Liver (tissue), 3 donors: ENCODE measurements around the gene ZNF716.

Experiments
- EGR1 ChIP-seq, 2 donors: IDR thresholded peaks; 2 replicates each; pipeline ENCODE4 v1.6.1; 2016 to 2018; ENCODE audit warnings: antibody characterized with exemption in 2 of 2, low read depth in 2 of 2
- GABPA ChIP-seq, 2 donors: IDR thresholded peaks in 1 of 2; conservative IDR thresholded peaks in 1 of 2; 2 replicates each; pipeline ENCODE4 v1.6.1; 2016; ENCODE audit warnings: antibody characterized with exemption in 2 of 2, mild to moderate bottlenecking in 1 of 2, moderate library complexity in 1 of 2
- NR2F2 ChIP-seq: IDR thresholded peaks from 2 replicates; pipeline ENCODE4 v1.6.1; 2016; ENCODE audit warnings: antibody characterized with exemption
- RAD21 ChIP-seq, 2 donors: IDR thresholded peaks; 2 replicates each; pipeline ENCODE4 v1.6.1; 2016; ENCODE audit warnings: antibody characterized with exemption in 2 of 2, mild to moderate bottlenecking in 2 of 2
- SP1 ChIP-seq: IDR thresholded peaks from 2 replicates; pipeline ENCODE4 v1.6.1; 2018; ENCODE audit warnings: antibody characterized with exemption, mild to moderate bottlenecking
- TAF1 ChIP-seq: conservative IDR thresholded peaks from 2 replicates; pipeline ENCODE4 v1.6.1; 2016; ENCODE audit warnings: antibody characterized with exemption, mild to moderate bottlenecking
- YY1 ChIP-seq: IDR thresholded peaks from 2 replicates; pipeline ENCODE4 v1.6.1; 2016; ENCODE audit warnings: antibody characterized with exemption, mild to moderate bottlenecking
- TF ChIP-seq, protein P1 (sequence below): fragments of 150-350 bp; IDR thresholded peaks from 2 replicates; pipeline ENCODE4 v1.5.1; 2017; ENCODE audit warnings: improper control_type of control experiment, low read depth, low read length; ENCODE audit not compliant: missing input control
- TF ChIP-seq, protein P2 (sequence below): IDR thresholded peaks from 2 replicates; pipeline ENCODE4 v1.6.1; 2016; ENCODE audit warnings: antibody characterized with exemption
- TF ChIP-seq, protein P3 (sequence below): IDR thresholded peaks from 2 replicates; pipeline ENCODE4 v1.6.1; 2016; ENCODE audit warnings: antibody characterized with exemption
- TF ChIP-seq, protein P4 (sequence below): IDR thresholded peaks from 2 replicates; pipeline ENCODE4 v1.6.1; 2016; ENCODE audit warnings: antibody characterized with exemption, mild to moderate bottlenecking
- TF ChIP-seq, protein P5 (sequence below): IDR thresholded peaks from 2 replicates; pipeline ENCODE4 v1.6.1; 2016; ENCODE audit warnings: antibody characterized with exemption
- donor health status: healthy.
- donor health status: healthy.

DNA sequence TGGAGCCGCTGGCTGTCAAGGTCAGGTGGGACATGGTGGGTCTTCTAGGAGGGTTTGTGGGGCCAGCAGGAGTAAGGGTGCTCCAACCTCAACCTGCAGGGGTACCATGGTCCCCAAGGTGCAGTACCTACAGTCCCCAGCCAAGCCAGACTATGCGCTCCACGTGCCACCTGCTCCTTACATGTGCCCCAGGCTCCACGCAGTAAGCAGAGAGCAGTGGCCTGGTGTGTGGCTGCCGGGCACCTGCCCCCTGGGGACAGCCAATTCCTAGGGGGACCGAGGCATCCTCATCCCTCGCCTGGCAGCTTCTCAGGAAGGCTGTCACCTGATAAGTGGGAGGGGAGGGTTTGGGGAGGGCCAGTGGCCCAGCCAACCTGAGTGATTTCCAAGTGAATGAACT, 11.7 kb upstream of the ZNF716 start:
- TF ChIP-seq, protein P1, sequence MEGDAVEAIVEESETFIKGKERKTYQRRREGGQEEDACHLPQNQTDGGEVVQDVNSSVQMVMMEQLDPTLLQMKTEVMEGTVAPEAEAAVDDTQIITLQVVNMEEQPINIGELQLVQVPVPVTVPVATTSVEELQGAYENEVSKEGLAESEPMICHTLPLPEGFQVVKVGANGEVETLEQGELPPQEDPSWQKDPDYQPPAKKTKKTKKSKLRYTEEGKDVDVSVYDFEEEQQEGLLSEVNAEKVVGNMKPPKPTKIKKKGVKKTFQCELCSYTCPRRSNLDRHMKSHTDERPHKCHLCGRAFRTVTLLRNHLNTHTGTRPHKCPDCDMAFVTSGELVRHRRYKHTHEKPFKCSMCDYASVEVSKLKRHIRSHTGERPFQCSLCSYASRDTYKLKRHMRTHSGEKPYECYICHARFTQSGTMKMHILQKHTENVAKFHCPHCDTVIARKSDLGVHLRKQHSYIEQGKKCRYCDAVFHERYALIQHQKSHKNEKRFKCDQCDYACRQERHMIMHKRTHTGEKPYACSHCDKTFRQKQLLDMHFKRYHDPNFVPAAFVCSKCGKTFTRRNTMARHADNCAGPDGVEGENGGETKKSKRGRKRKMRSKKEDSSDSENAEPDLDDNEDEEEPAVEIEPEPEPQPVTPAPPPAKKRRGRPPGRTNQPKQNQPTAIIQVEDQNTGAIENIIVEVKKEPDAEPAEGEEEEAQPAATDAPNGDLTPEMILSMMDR, result no peak
- TF ChIP-seq SP1, result no peak
- TF ChIP-seq, protein P2, sequence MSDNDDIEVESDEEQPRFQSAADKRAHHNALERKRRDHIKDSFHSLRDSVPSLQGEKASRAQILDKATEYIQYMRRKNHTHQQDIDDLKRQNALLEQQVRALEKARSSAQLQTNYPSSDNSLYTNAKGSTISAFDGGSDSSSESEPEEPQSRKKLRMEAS, result no peak
- TF ChIP-seq NR2F2, result no peak
- TF ChIP-seq, protein P3, sequence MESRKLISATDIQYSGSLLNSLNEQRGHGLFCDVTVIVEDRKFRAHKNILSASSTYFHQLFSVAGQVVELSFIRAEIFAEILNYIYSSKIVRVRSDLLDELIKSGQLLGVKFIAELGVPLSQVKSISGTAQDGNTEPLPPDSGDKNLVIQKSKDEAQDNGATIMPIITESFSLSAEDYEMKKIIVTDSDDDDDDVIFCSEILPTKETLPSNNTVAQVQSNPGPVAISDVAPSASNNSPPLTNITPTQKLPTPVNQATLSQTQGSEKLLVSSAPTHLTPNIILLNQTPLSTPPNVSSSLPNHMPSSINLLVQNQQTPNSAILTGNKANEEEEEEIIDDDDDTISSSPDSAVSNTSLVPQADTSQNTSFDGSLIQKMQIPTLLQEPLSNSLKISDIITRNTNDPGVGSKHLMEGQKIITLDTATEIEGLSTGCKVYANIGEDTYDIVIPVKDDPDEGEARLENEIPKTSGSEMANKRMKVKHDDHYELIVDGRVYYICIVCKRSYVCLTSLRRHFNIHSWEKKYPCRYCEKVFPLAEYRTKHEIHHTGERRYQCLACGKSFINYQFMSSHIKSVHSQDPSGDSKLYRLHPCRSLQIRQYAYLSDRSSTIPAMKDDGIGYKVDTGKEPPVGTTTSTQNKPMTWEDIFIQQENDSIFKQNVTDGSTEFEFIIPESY, result no peak
- no peak for TF ChIP-seq EGR1 (IDR thresholded peaks at IDR 0.05; ENCODE audit: low read depth in 2 of 2)
- no peak for TF ChIP-seq RAD21 (IDR thresholded peaks at IDR 0.05)
- no peak for TF ChIP-seq GABPA (IDR thresholded peaks at IDR 0.05 in 1 of 2, conservative IDR thresholded peaks at IDR 0.05 in 1 of 2)
- TF ChIP-seq TAF1, result no peak
- TF ChIP-seq YY1, result no peak
- TF ChIP-seq, protein P4, sequence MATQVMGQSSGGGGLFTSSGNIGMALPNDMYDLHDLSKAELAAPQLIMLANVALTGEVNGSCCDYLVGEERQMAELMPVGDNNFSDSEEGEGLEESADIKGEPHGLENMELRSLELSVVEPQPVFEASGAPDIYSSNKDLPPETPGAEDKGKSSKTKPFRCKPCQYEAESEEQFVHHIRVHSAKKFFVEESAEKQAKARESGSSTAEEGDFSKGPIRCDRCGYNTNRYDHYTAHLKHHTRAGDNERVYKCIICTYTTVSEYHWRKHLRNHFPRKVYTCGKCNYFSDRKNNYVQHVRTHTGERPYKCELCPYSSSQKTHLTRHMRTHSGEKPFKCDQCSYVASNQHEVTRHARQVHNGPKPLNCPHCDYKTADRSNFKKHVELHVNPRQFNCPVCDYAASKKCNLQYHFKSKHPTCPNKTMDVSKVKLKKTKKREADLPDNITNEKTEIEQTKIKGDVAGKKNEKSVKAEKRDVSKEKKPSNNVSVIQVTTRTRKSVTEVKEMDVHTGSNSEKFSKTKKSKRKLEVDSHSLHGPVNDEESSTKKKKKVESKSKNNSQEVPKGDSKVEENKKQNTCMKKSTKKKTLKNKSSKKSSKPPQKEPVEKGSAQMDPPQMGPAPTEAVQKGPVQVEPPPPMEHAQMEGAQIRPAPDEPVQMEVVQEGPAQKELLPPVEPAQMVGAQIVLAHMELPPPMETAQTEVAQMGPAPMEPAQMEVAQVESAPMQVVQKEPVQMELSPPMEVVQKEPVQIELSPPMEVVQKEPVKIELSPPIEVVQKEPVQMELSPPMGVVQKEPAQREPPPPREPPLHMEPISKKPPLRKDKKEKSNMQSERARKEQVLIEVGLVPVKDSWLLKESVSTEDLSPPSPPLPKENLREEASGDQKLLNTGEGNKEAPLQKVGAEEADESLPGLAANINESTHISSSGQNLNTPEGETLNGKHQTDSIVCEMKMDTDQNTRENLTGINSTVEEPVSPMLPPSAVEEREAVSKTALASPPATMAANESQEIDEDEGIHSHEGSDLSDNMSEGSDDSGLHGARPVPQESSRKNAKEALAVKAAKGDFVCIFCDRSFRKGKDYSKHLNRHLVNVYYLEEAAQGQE, result no peak
- TF ChIP-seq, protein P5, sequence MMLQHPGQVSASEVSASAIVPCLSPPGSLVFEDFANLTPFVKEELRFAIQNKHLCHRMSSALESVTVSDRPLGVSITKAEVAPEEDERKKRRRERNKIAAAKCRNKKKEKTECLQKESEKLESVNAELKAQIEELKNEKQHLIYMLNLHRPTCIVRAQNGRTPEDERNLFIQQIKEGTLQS, result no peak
